Measurements from ENCODE around the gene KCNJ18.
"Not testable (repeated sequence)": the region's sequence is repeated elsewhere in the genome, so short reads cannot be mapped to it uniquely, and the experiment has no call there.

The KCNJ18 gene

GRCh38 chr17:21703891-21704872 is 11.9 kb downstream of the KCNJ18 start:
- not testable (repeated sequence) for DNase-seq

- no peak for DNase-seq
Observed at GRCh38 chr17:21705021-21705601, 12.8 kb downstream of the KCNJ18 start.

GRCh38 chr17:21705746-21706145 is 13.4 kb downstream of the KCNJ18 start:
- DNase-seq = not testable (repeated sequence)

GRCh38 chr17:21706546-21706945 is 14.2 kb downstream of the KCNJ18 start:
- DNase-seq = not testable (repeated sequence)

- DNase-seq = not testable (repeated sequence)
Observed at GRCh38 chr17:21707131-21707530, 14.8 kb downstream of the KCNJ18 start.

- DNase-seq = not testable (repeated sequence)
Observed at GRCh38 chr17:21707711-21708611, 15.6 kb downstream of the KCNJ18 start.

GRCh38 chr17:21708612-21709535 is 16.6 kb downstream of the KCNJ18 start:
- DNase-seq = peak in 1 of 14 donors; percentile 64

GRCh38 chr17:21709994-21710393 is 17.7 kb downstream of the KCNJ18 start:
- DNase-seq = not testable (repeated sequence)

- DNase-seq = not testable (repeated sequence)
Observed at GRCh38 chr17:21710486-21710885, 18.2 kb downstream of the KCNJ18 start.

- DNase-seq = no peak
Observed at GRCh38 chr17:21711182-21711581, 18.9 kb downstream of the KCNJ18 start.

GRCh38 chr17:21713020-21713419 is 20.7 kb downstream of the KCNJ18 start:
- not testable (repeated sequence) for DNase-seq

- not testable (repeated sequence) for DNase-seq
Observed at GRCh38 chr17:21713631-21714030, 21.3 kb downstream of the KCNJ18 start.

GRCh38 chr17:21714676-21715075 is 22.4 kb downstream of the KCNJ18 start:
- DNase-seq = not testable (repeated sequence)

GRCh38 chr17:21715877-21716276 is 23.6 kb downstream of the KCNJ18 start:
- not testable (repeated sequence) for DNase-seq

- DNase-seq = not testable (repeated sequence)
Observed at GRCh38 chr17:21718971-21719370, 26.6 kb downstream of the KCNJ18 start.

GRCh38 chr17:21719511-21720226 is 27.3 kb downstream of the KCNJ18 start:
- DNase-seq = not testable (repeated sequence)

GRCh38 chr17:21720566-21720965 is 28.2 kb downstream of the KCNJ18 start:
- DNase-seq = not testable (repeated sequence)

- DNase-seq = not testable (repeated sequence)
Observed at GRCh38 chr17:21722268-21722667, 29.9 kb downstream of the KCNJ18 start.

- not testable (repeated sequence) for DNase-seq
Observed at GRCh38 chr17:21724216-21725006, 32.1 kb downstream of the KCNJ18 start.

- not testable (repeated sequence) for DNase-seq
Observed at GRCh38 chr17:21731076-21731475, 38.8 kb downstream of the KCNJ18 start.
